ENCODE measurements around the gene SNTB2. TPM values are rescaled to one million over a fixed set of nuclear protein-coding genes. Genes with fewer than 3 reads are reported as not detected.

Gene SNTB2
- total RNA-seq, 1 donor from 2014 or later, result 49.5 TPM

GRCh38 chr16:69165584-69165983 lies 21.4 kb upstream of the SNTB2 start:
- no peak for DNase-seq (ENCODE audit: low spot score)
- TF ChIP-seq CTCF (IDR thresholded peaks at IDR 0.05), result no peak
- H3K9me3 Mint-ChIP-seq (ENCODE audit: low read depth), result no peaks in the 10 kb centered on the region
- no peak overlapping the region for H3K4me3 Mint-ChIP-seq (ENCODE audit: unreplicated experiment)
- H3K36me3 Mint-ChIP-seq (ENCODE audit: low read depth), result peaks cover 35% of the 10 kb centered on the region
- no peaks in the 10 kb centered on the region for H3K27me3 Mint-ChIP-seq (ENCODE audit: low read depth)
- no peak overlapping the region for H3K27ac Mint-ChIP-seq (ENCODE audit: unreplicated experiment)
- peaks cover 17% of the 10 kb centered on the region for H3K4me1 Mint-ChIP-seq (ENCODE audit: low read depth)

GRCh38 chr16:69166221-69166833 lies 20.6 kb upstream of the SNTB2 start:
- TF ChIP-seq CTCF (IDR thresholded peaks at IDR 0.05), result no peak
- H3K9me3 Mint-ChIP-seq (ENCODE audit: low read depth), result no peaks in the 10 kb centered on the region
- no peaks in the 10 kb centered on the region for H3K27me3 Mint-ChIP-seq (ENCODE audit: low read depth)
- H3K4me3 Mint-ChIP-seq (ENCODE audit: unreplicated experiment), result no peak overlapping the region
- H3K4me1 Mint-ChIP-seq (ENCODE audit: low read depth), result peaks cover 24% of the 10 kb centered on the region
- H3K36me3 Mint-ChIP-seq (ENCODE audit: low read depth), result peaks cover 30% of the 10 kb centered on the region
- DNase-seq (ENCODE audit: low spot score), result no peak
- peak overlapping the region; percentile 20 for H3K27ac Mint-ChIP-seq (ENCODE audit: unreplicated experiment)

- H3K4me3 Mint-ChIP-seq (ENCODE audit: unreplicated experiment), result no peak overlapping the region
Measured at GRCh38 chr16:69166946-69167930, 19.7 kb upstream of the SNTB2 start.

GRCh38 chr16:69169051-69169450 lies 17.9 kb upstream of the SNTB2 start:
- Mint-ChIP-seq H3K36me3 (ENCODE audit: low read depth) (peaks cover 21% of the 10 kb centered on the region), H3K9me3 (ENCODE audit: low read depth) (no peaks in the 10 kb centered on the region), H3K4me1 (ENCODE audit: low read depth) (peaks cover 47% of the 10 kb centered on the region), H3K27ac (ENCODE audit: unreplicated experiment) (no peak overlapping the region), H3K4me3 (ENCODE audit: unreplicated experiment) (no peak overlapping the region), H3K27me3 (ENCODE audit: low read depth) (no peaks in the 10 kb centered on the region)
- DNase-seq (ENCODE audit: low spot score), result no peak
- TF ChIP-seq CTCF (IDR thresholded peaks at IDR 0.05), result no peak

More at GRCh38 chr16:69166946-69167930, 19.7 kb upstream of the SNTB2 start:
- Mint-ChIP-seq H3K4me1 (ENCODE audit: low read depth) (peaks cover 33% of the 10 kb centered on the region), H3K36me3 (ENCODE audit: low read depth) (peaks cover 27% of the 10 kb centered on the region), H3K27me3 (ENCODE audit: low read depth) (no peaks in the 10 kb centered on the region), H3K27ac (ENCODE audit: unreplicated experiment) (peak overlapping the region; percentile 20), H3K9me3 (ENCODE audit: low read depth) (no peaks in the 10 kb centered on the region)
- TF ChIP-seq CTCF (IDR thresholded peaks at IDR 0.05), result no peak
- no peak for DNase-seq (ENCODE audit: low spot score)

GRCh38 chr16:69169607-69170352 lies 17.2 kb upstream of the SNTB2 start:
- Mint-ChIP-seq H3K4me1 (ENCODE audit: low read depth) (peaks cover 47% of the 10 kb centered on the region), H3K27ac (ENCODE audit: unreplicated experiment) (peak overlapping the region; percentile 17)

More at GRCh38 chr16:69169607-69170352, 17.2 kb upstream of the SNTB2 start:
- H3K27me3 Mint-ChIP-seq (ENCODE audit: low read depth), result no peaks in the 10 kb centered on the region
- no peak overlapping the region for H3K4me3 Mint-ChIP-seq (ENCODE audit: unreplicated experiment)
- no peak for TF ChIP-seq CTCF (IDR thresholded peaks at IDR 0.05)
- H3K9me3 Mint-ChIP-seq (ENCODE audit: low read depth), result no peaks in the 10 kb centered on the region
- H3K36me3 Mint-ChIP-seq (ENCODE audit: low read depth), result peaks cover 20% of the 10 kb centered on the region
- DNase-seq (ENCODE audit: low spot score), result no peak

Data from chondrocyte (in vitro differentiated cells).